ENCODE measurements around the gene NKAIN2. TPM values are rescaled to one million over a fixed set of nuclear protein-coding genes. Genes with fewer than 3 reads are reported as not detected.

The NKAIN2 gene
- total RNA-seq (2014; rRNA removed; shearing (Covaris generic)), result not detected in 2 replicates

DNA sequence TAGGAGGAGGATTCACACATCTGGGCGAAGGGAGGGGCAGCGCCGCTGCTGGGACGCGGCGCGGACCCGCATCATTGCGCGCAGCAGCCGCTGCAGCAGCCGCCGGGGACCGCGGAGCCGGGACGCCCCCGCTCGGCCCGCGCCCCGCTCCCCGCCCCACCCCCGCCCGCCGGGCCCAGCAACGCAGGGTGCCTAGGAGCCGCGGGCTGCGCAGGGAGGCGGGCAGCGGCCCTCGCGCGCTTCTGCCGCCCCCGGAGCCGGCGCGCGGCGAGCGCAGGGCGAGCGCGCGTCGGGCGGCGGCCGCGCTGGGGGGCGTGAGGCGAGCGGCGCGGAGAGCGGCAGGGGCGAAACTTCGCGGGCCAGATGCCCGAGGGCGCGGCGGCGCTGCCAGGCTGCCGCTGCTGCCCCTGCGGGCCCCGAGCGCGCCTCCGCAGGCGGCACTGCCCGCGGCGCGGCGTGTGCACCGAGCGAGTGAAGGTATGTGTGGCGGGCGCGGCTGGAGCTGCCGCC lies at the start of gene NKAIN2:
TSS of gene NKAIN2 (plus strand) at position 362 of the 510 bp plus-strand sequence.
- Histone ChIP-seq H3K4me1 (replicated peaks) (peaks cover 7% of the 10 kb centered on the region), H3K27ac (no peak within 1 kb of the TSS), H3K36me3 (no peaks in the 10 kb centered on the region), H3K9me3 (replicated peaks) (no peaks in the 10 kb centered on the region), H3K4me3 (peak within 1 kb of the TSS; percentile 19), H3K27me3 (replicated peaks) (peaks cover 56% of the 10 kb centered on the region)
- DNase-seq (ENCODE audit: low read depth in 1 of 2, low spot score in 2 of 2), result no peak

DNA sequence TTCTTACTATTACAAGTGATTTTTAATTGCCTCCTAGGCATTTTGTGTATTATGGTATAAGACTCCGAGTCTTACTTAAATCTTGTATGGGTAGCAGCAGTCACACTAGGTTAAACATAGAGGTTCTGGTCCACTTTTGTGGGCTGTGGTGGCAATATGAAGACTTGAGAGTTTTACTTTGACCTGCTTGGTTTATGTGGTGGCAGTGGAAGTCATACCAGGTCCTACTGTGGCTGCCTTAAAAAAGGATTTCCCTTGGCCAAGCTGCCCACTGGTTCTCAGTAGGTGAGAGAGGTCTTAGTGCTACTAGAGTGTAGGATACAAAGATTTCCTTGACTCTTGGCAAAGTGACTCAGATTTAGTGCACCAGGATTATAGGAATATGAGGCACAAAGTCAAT lies 44.2 kb upstream of the NKAIN2 start:
- Histone ChIP-seq H3K36me3 (no peaks in the 10 kb centered on the region), H3K4me1 (replicated peaks) (no peaks in the 10 kb centered on the region), H3K27me3 (replicated peaks) (no peaks in the 10 kb centered on the region), H3K4me3 (no peak overlapping the region), H3K27ac (no peak overlapping the region), H3K9me3 (replicated peaks) (no peaks in the 10 kb centered on the region)
- DNase-seq (ENCODE audit: low read depth in 1 of 2, low spot score in 2 of 2), result no peak

DNA sequence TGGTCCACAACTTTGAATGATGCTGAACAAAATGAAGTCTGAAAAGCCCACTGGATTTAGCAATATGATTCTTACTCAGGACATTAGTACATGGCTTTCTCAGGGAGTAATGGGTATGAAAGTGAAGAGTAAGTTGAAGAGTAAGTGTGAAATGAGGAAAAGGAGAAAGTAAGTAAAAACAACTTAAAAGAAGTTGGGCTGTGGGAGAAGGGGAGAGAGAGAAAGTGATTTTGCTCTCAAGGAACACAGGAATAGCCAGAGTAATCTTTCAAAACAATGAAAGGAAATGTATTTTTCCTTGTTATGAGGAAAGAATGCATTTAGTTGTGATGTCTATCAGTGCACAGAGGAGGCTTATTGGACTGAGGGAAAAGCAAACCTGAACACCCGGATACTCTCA lies 39.8 kb upstream of the NKAIN2 start:
- no peak for DNase-seq (ENCODE audit: low read depth in 1 of 2, low spot score in 2 of 2)
- no peak overlapping the region for H3K4me3 ChIP-seq
- no peaks in the 10 kb centered on the region for H3K36me3 ChIP-seq
- no peaks in the 10 kb centered on the region for H3K9me3 ChIP-seq (replicated peaks)
- no peak overlapping the region for H3K27ac ChIP-seq
- H3K4me1 ChIP-seq (replicated peaks), result no peaks in the 10 kb centered on the region
- H3K27me3 ChIP-seq (replicated peaks), result no peaks in the 10 kb centered on the region

DNA sequence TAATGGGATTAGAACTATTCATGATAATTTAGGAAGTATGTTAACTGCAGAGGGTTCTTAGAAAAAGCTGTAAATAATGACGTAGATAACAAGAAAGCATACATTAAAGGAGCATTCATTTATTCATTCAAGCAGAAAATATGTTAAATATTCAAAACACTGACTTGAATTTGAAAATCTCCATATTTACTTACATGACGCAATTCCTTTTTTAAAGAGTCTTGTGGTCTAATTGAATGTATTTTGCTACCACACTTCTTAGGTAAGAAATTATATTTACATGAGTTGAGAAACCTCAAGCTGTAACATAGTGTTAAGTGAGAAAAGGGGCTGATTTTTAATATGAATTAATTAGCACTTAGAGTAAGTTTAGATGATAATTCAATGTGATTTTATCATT lies 38.9 kb upstream of the NKAIN2 start:
- Histone ChIP-seq H3K36me3 (no peaks in the 10 kb centered on the region), H3K27ac (no peak overlapping the region), H3K9me3 (replicated peaks) (no peaks in the 10 kb centered on the region), H3K27me3 (replicated peaks) (no peaks in the 10 kb centered on the region), H3K4me3 (no peak overlapping the region), H3K4me1 (replicated peaks) (no peaks in the 10 kb centered on the region)
- DNase-seq (ENCODE audit: low read depth in 1 of 2, low spot score in 2 of 2), result no peak

DNA sequence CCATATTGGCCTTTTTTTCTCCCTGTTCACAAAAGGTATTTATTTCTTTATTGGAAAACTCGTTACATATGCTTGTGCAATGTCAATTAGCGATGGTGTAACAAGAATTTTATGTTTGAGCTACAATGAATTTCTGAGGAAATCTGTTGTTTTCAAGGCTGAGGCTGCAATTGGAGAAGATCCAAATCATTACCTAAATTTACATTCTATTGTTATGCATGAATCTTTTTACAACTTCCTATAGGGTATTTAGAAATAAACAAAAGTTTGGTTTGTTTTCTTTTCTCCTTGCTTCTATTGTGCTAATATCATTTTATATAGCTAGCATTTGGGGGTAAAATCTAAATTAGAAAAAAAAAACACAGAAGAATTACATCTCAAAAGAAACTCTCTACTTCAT lies 34.7 kb upstream of the NKAIN2 start:
- Histone ChIP-seq H3K27ac (no peak overlapping the region), H3K4me1 (replicated peaks) (no peaks in the 10 kb centered on the region), H3K27me3 (replicated peaks) (no peaks in the 10 kb centered on the region), H3K4me3 (no peak overlapping the region), H3K9me3 (replicated peaks) (no peaks in the 10 kb centered on the region), H3K36me3 (no peaks in the 10 kb centered on the region)
- DNase-seq (ENCODE audit: low read depth in 1 of 2, low spot score in 2 of 2), result no peak

GRCh38 chr6:123769431-123769830 lies 34.2 kb upstream of the NKAIN2 start:
- Histone ChIP-seq H3K4me1 (replicated peaks) (no peaks in the 10 kb centered on the region), H3K27ac (no peak overlapping the region), H3K4me3 (no peak overlapping the region), H3K36me3 (no peaks in the 10 kb centered on the region), H3K9me3 (replicated peaks) (no peaks in the 10 kb centered on the region), H3K27me3 (replicated peaks) (no peaks in the 10 kb centered on the region)
- DNase-seq (ENCODE audit: low read depth in 1 of 2, low spot score in 2 of 2), result no peak

- no peaks in the 10 kb centered on the region for H3K36me3 ChIP-seq
- H3K4me1 ChIP-seq (replicated peaks), result no peaks in the 10 kb centered on the region
- no peak overlapping the region for H3K27ac ChIP-seq
- no peak overlapping the region for H3K4me3 ChIP-seq
- H3K27me3 ChIP-seq (replicated peaks), result no peaks in the 10 kb centered on the region
- no peak for DNase-seq (ENCODE audit: low read depth in 1 of 2, low spot score in 2 of 2)
- H3K9me3 ChIP-seq (replicated peaks), result no peaks in the 10 kb centered on the region
These were observed 33.3 kb upstream of the NKAIN2 start for GRCh38 chr6:123770247-123770949.

GRCh38 chr6:123771126-123771525 lies 32.5 kb upstream of the NKAIN2 start:
- H3K9me3 ChIP-seq (replicated peaks), result no peaks in the 10 kb centered on the region
- DNase-seq (ENCODE audit: low read depth in 1 of 2, low spot score in 2 of 2), result no peak
- H3K4me1 ChIP-seq (replicated peaks), result no peaks in the 10 kb centered on the region
- H3K4me3 ChIP-seq, result no peak overlapping the region
- 0 out of 2 replicates have a peak, but pooled peaks cover under 1% of the 10 kb centered on the region for H3K27me3 ChIP-seq (replicated peaks)
- no peak overlapping the region for H3K27ac ChIP-seq
- H3K36me3 ChIP-seq, result no peaks in the 10 kb centered on the region

DNA sequence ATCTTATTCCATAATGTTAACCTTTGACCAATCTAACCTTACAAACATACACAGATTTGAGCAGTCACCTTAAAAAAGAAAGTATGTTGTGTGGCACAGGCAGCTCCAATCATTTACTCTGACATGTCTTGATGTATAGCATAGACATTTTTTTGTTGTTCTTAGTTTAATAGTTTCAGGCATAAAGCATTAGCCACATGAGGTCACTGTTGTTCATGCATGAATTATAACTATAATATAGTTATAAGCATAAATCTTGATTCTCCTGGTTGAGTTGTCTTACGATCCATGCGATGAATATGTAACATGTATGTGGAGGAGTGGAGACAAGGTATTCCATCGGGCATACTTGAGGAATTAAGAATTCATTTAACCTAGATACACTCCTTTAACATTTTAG lies 26.1 kb upstream of the NKAIN2 start:
- no peak overlapping the region for H3K4me3 ChIP-seq
- peaks cover 4% of the 10 kb centered on the region; the same call in 1 of the 2 replicates for H3K27me3 ChIP-seq (replicated peaks)
- DNase-seq (ENCODE audit: low read depth in 1 of 2, low spot score in 2 of 2), result no peak
- H3K27ac ChIP-seq, result no peak overlapping the region
- H3K4me1 ChIP-seq (replicated peaks), result no peaks in the 10 kb centered on the region
- H3K9me3 ChIP-seq (replicated peaks), result no peaks in the 10 kb centered on the region
- H3K36me3 ChIP-seq, result no peaks in the 10 kb centered on the region

- no peak for DNase-seq (ENCODE audit: low read depth in 1 of 2, low spot score in 2 of 2)
- no peaks in the 10 kb centered on the region for H3K36me3 ChIP-seq
- H3K27me3 ChIP-seq (replicated peaks), result peaks cover 4% of the 10 kb centered on the region; the same call in 1 of the 2 replicates
- no peak overlapping the region for H3K4me3 ChIP-seq
- no peaks in the 10 kb centered on the region for H3K4me1 ChIP-seq (replicated peaks)
- H3K27ac ChIP-seq, result no peak overlapping the region
- H3K9me3 ChIP-seq (replicated peaks), result no peaks in the 10 kb centered on the region
These were observed 23.6 kb upstream of the NKAIN2 start for GRCh38 chr6:123780021-123780420.

DNA sequence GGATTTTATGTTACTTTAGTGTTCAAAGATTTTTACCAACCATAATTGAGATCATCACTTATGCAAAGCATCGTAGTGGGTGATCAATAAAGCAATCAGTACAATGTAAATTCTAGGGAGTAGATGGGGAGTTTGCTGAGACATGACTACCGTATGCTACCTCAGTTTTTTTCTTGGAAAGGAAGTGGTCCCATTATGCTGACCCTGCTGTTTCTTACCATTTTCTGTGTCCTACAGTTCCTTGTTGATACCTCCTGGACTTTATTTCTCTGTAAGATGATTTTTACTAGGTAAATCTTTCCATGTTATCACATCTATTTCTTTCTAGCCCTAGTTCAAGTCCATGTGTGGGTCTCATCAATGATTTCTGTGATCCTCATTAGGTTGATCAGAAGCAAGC lies 19.3 kb upstream of the NKAIN2 start:
- DNase-seq (ENCODE audit: low read depth in 1 of 2, low spot score in 2 of 2), result no peak
- Histone ChIP-seq H3K27me3 (replicated peaks) (no peaks in the 10 kb centered on the region), H3K9me3 (replicated peaks) (no peaks in the 10 kb centered on the region), H3K27ac (no peak overlapping the region), H3K4me1 (replicated peaks) (no peaks in the 10 kb centered on the region), H3K36me3 (no peaks in the 10 kb centered on the region), H3K4me3 (no peak overlapping the region)

GRCh38 chr6:123785039-123785438 lies 18.6 kb upstream of the NKAIN2 start:
- Histone ChIP-seq H3K9me3 (replicated peaks) (no peaks in the 10 kb centered on the region), H3K4me1 (replicated peaks) (no peaks in the 10 kb centered on the region), H3K27me3 (replicated peaks) (no peaks in the 10 kb centered on the region), H3K27ac (no peak overlapping the region), H3K36me3 (no peaks in the 10 kb centered on the region), H3K4me3 (no peak overlapping the region)
- DNase-seq (ENCODE audit: low read depth in 1 of 2, low spot score in 2 of 2), result no peak

DNA sequence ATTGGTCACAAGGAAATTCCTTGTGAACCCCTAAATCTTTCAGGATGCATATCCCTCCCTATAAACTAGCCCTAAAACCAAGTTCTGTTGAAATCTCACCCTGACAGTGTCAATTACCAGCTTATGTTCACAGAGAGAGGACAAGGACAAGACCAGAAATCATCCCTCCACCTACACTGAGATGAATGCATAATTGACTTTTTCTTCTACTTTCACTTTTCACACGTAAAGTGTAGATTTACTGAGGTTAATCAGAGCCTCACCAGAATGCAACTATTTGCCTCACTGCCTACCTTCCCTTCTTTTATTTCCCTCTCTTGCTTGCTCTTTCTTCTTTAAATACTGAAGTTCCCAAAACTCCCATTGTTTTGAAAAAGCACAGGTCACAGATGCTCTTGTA lies 15.3 kb upstream of the NKAIN2 start:
- DNase-seq (ENCODE audit: low read depth in 1 of 2, low spot score in 2 of 2), result no peak
- no peaks in the 10 kb centered on the region for H3K27me3 ChIP-seq (replicated peaks)
- no peak overlapping the region for H3K27ac ChIP-seq
- H3K36me3 ChIP-seq, result no peaks in the 10 kb centered on the region
- no peaks in the 10 kb centered on the region for H3K4me1 ChIP-seq (replicated peaks)
- no peaks in the 10 kb centered on the region for H3K9me3 ChIP-seq (replicated peaks)
- H3K4me3 ChIP-seq, result no peak overlapping the region

- no peaks in the 10 kb centered on the region for H3K36me3 ChIP-seq
- DNase-seq (ENCODE audit: low read depth in 1 of 2, low spot score in 2 of 2), result no peak
These were observed 9.5 kb upstream of the NKAIN2 start for GRCh38 chr6:123794190-123794589.

DNA sequence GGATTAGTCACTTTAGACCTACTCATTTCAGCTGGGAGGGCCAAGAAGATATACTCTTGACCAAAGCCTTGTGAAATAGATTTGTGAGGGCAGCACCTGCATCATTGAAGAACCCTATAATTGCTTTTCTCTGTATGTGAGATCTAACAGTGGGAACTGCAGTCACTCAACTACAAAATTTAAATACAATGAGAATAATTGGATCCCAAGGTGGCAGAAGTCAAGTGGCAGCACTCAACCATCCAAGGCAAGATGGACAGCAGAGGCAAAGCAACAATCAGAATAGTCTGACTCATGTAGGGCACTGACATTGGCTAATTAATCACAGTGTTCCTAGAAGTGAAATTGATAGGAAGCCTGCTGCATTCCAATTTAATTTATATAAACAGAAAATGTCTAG lies 8.9 kb upstream of the NKAIN2 start:
- Histone ChIP-seq H3K9me3 (replicated peaks) (no peaks in the 10 kb centered on the region), H3K4me3 (no peak overlapping the region), H3K36me3 (no peaks in the 10 kb centered on the region), H3K27me3 (replicated peaks) (no peaks in the 10 kb centered on the region), H3K27ac (no peak overlapping the region), H3K4me1 (replicated peaks) (no peaks in the 10 kb centered on the region)
- DNase-seq (ENCODE audit: low read depth in 1 of 2, low spot score in 2 of 2), result no peak

More at GRCh38 chr6:123794190-123794589, 9.5 kb upstream of the NKAIN2 start:
- Histone ChIP-seq H3K4me1 (replicated peaks) (no peaks in the 10 kb centered on the region), H3K9me3 (replicated peaks) (no peaks in the 10 kb centered on the region), H3K27me3 (replicated peaks) (no peaks in the 10 kb centered on the region), H3K4me3 (no peak overlapping the region), H3K27ac (no peak overlapping the region)
